Chondrocyte (in vitro differentiated cells): Measurements from ENCODE around the gene PSMG4. TPM values are rescaled to one million over a fixed set of nuclear protein-coding genes. Genes with fewer than 3 reads are reported as not detected.
A peak's percentile ranks its signal among the peaks of the same experiment; 100 is the strongest.

Source experiments
- DNase-seq: peaks from one replicate; pipeline ENCODE4 v3.0.0; 2021; ENCODE audit warnings: mixed read lengths, low spot score
- H3K27ac Mint-ChIP-seq: one replicate; pipeline ENCODE4 v1.8.0; 2021; ENCODE audit warnings: mild to moderate bottlenecking, moderate library complexity, mixed read lengths; ENCODE audit not compliant: unreplicated experiment
- H3K27me3 Mint-ChIP-seq: 2 replicates; pipeline ENCODE4 v1.8.0; 2021; ENCODE audit warnings: low read depth, mixed read lengths
- H3K36me3 Mint-ChIP-seq: 2 replicates; pipeline ENCODE4 v1.8.0; 2021; ENCODE audit warnings: low read depth, mixed read lengths
- H3K4me1 Mint-ChIP-seq: 2 replicates; pipeline ENCODE4 v1.8.0; 2021; ENCODE audit warnings: low read depth, mild to moderate bottlenecking, mixed read lengths
- H3K4me3 Mint-ChIP-seq: one replicate; pipeline ENCODE4 v1.8.0; 2021; ENCODE audit warnings: mild to moderate bottlenecking, moderate library complexity, mixed read lengths; ENCODE audit not compliant: unreplicated experiment
- H3K9me3 Mint-ChIP-seq: 2 replicates; pipeline ENCODE4 v1.8.0; 2021; ENCODE audit warnings: low read depth, mixed read lengths
- total RNA-seq: library from RNA; stranded (reverse); gene quantifications from 3 replicates; pipeline ENCODE4 v1.2.1, GENCODE V29; 2021
- TF ChIP-seq, protein P1 (sequence below): fragments of 200-600 bp; sonication (generic); IDR thresholded peaks from 2 replicates; pipeline ENCODE4 v1.5.0; 2021; ENCODE audit warnings: antibody characterized with exemption, mild to moderate bottlenecking, moderate library complexity

PSMG4 gene
- total RNA-seq, 1 donor from 2014 or later: 16.2 TPM

- Mint-ChIP-seq H3K9me3 (no peaks in the 10 kb centered on the region), H3K4me1 (peaks cover 34% of the 10 kb centered on the region), H3K4me3 (no peak overlapping the region), H3K27ac (no peak overlapping the region), H3K36me3 (peaks cover 2% of the 10 kb centered on the region), H3K27me3 (no peaks in the 10 kb centered on the region)
- TF ChIP-seq, protein P1, sequence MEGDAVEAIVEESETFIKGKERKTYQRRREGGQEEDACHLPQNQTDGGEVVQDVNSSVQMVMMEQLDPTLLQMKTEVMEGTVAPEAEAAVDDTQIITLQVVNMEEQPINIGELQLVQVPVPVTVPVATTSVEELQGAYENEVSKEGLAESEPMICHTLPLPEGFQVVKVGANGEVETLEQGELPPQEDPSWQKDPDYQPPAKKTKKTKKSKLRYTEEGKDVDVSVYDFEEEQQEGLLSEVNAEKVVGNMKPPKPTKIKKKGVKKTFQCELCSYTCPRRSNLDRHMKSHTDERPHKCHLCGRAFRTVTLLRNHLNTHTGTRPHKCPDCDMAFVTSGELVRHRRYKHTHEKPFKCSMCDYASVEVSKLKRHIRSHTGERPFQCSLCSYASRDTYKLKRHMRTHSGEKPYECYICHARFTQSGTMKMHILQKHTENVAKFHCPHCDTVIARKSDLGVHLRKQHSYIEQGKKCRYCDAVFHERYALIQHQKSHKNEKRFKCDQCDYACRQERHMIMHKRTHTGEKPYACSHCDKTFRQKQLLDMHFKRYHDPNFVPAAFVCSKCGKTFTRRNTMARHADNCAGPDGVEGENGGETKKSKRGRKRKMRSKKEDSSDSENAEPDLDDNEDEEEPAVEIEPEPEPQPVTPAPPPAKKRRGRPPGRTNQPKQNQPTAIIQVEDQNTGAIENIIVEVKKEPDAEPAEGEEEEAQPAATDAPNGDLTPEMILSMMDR: no peak
- peak; percentile 59 for DNase-seq
Measured at GRCh38 chr6:3277851-3278416, 19.2 kb downstream of the PSMG4 start.

DNA sequence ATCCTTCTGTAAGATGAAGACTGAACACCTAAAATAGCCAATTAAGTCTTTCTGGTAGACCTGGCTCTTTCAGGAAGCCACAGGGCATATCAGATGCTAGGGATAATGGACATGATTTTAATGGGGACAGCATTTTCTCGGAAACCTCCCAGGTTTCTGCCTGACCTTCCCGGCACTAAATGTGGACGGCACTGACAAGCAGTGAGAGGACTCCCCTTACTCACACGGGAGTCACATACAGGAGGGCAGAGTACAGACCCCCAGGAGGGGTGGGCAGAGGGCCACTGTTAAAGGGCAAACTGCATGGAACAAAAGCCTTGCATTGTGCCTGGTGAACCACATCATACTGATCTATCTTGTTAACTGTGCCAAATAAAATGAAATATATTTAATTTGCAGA, 19.9 kb downstream of the PSMG4 start:
- Mint-ChIP-seq H3K4me1 (peaks cover 36% of the 10 kb centered on the region), H3K36me3 (peaks cover 4% of the 10 kb centered on the region), H3K27ac (no peak overlapping the region), H3K9me3 (no peaks in the 10 kb centered on the region), H3K4me3 (no peak overlapping the region), H3K27me3 (no peaks in the 10 kb centered on the region)
- DNase-seq: peak; percentile 53
- TF ChIP-seq, protein P1: no peak

- no peak overlapping the region for H3K4me3 Mint-ChIP-seq
- no peaks in the 10 kb centered on the region for H3K27me3 Mint-ChIP-seq
- TF ChIP-seq, protein P1: no peak
- DNase-seq: peak; percentile 48
- H3K4me1 Mint-ChIP-seq: peaks cover 41% of the 10 kb centered on the region
- H3K36me3 Mint-ChIP-seq: peaks cover 8% of the 10 kb centered on the region
- peak overlapping the region; percentile 83 for H3K27ac Mint-ChIP-seq
- H3K9me3 Mint-ChIP-seq: no peaks in the 10 kb centered on the region
Measured at GRCh38 chr6:3280091-3280490, 21.3 kb downstream of the PSMG4 start.

- DNase-seq: peak; percentile 70
- Mint-ChIP-seq H3K27ac (peak overlapping the region; percentile 97), H3K4me1 (peaks cover 41% of the 10 kb centered on the region), H3K9me3 (no peaks in the 10 kb centered on the region), H3K4me3 (no peak overlapping the region), H3K27me3 (no peaks in the 10 kb centered on the region), H3K36me3 (peaks cover 10% of the 10 kb centered on the region)
- TF ChIP-seq, protein P1: no peak
Measured at GRCh38 chr6:3280866-3281465, 22.2 kb downstream of the PSMG4 start.

DNA sequence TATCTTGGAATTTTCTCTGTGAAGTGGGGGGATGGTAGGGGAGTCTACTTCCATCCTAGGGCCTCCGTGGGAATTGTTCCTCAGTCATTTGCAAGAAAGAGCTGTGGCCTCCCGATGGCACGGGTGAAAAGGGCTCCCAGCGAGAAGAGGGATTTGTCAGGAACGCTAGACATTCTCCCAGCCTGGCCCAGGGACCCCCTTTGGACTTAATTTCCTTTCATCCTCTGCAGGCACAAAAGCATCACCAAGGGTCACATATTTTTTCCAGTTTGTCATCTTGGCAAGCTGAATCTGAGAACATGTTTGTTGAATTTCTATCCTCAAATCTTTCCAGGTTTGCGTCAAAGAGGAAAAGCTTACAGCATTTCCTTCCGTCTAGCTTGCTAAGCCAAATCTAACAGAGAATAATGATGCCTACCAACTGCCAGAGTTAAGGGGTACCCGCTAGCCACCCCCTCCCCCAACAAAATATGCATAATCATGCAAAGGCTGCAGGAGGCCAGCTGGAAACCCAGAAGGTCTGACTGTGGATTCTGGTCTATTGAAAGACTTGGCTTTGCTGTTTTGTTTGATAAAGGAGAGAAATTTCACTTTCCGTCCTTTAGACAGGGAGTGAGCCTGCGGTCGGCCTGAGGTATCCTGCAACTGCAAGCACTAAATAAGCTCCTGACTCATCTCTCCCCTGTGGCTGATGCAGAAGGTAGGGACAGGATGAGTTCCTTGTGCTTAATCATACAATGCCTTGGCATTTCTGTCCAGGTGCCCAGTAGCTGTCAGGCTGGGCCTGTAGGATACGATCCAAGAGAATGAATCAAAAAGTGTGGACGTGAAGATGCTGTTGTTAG, 23.1 kb downstream of the PSMG4 start:
- Mint-ChIP-seq H3K4me1 (peaks cover 41% of the 10 kb centered on the region), H3K9me3 (no peaks in the 10 kb centered on the region), H3K36me3 (peaks cover 12% of the 10 kb centered on the region), H3K27ac (peak overlapping the region; percentile 97), H3K4me3 (peak overlapping the region; percentile 8), H3K27me3 (no peaks in the 10 kb centered on the region)
- DNase-seq: peak; percentile 35
- TF ChIP-seq, protein P1: no peak
